Type B pancreatic cell (in vitro differentiated cells): ENCODE measurements around the gene CASK. TPM values are rescaled to one million over a fixed set of nuclear protein-coding genes. Genes with fewer than 3 reads are reported as not detected.

ENCODE experiments used
- DNase-seq: peaks from one replicate; pipeline ENCODE4 v3.0.0; 2021; ENCODE audit warnings: mixed read lengths; ENCODE audit not compliant: unreplicated experiment; ENCODE audit errors: extremely low spot score
- H3K27ac Mint-ChIP-seq: 2 replicates; pipeline ENCODE4 v1.8.0; 2021; ENCODE audit warnings: mild to moderate bottlenecking, mixed read lengths
- H3K27me3 Mint-ChIP-seq: 2 replicates; pipeline ENCODE4 v1.8.0; 2021; ENCODE audit warnings: mixed read lengths
- H3K36me3 Mint-ChIP-seq: 2 replicates; pipeline ENCODE4 v1.8.0; 2021; ENCODE audit warnings: mixed read lengths
- H3K4me1 Mint-ChIP-seq: one replicate; pipeline ENCODE4 v1.8.0; 2021; ENCODE audit warnings: mixed read lengths; ENCODE audit not compliant: unreplicated experiment
- H3K4me3 Mint-ChIP-seq: 2 replicates; pipeline ENCODE4 v1.8.0; 2021; ENCODE audit warnings: mild to moderate bottlenecking, mixed read lengths
- H3K9me3 Mint-ChIP-seq: 2 replicates; pipeline ENCODE4 v1.8.0; 2021; ENCODE audit warnings: mixed read lengths
- total RNA-seq: library from RNA; stranded (reverse); gene quantifications from 2 replicates; pipeline ENCODE4 v1.2.1, GENCODE V29; 2021; ENCODE audit warnings: low replicate concordance
- TF ChIP-seq, protein P1 (sequence below): fragments of 200-600 bp; sonication (generic); conservative IDR thresholded peaks from 2 replicates; pipeline ENCODE4 v1.5.0; 2021; ENCODE audit warnings: antibody characterized with exemption, mild to moderate bottlenecking

CASK gene
- total RNA-seq, 1 donor from 2014 or later = 93.8 TPM

GRCh38 chrX:41875142-41875541 lies 48.2 kb downstream of the CASK start:
- H3K9me3 Mint-ChIP-seq = no peaks in the 10 kb centered on the region
- DNase-seq = no peak
- no peaks in the 10 kb centered on the region for H3K36me3 Mint-ChIP-seq
- H3K27ac Mint-ChIP-seq = no peak overlapping the region
- TF ChIP-seq, protein P1, sequence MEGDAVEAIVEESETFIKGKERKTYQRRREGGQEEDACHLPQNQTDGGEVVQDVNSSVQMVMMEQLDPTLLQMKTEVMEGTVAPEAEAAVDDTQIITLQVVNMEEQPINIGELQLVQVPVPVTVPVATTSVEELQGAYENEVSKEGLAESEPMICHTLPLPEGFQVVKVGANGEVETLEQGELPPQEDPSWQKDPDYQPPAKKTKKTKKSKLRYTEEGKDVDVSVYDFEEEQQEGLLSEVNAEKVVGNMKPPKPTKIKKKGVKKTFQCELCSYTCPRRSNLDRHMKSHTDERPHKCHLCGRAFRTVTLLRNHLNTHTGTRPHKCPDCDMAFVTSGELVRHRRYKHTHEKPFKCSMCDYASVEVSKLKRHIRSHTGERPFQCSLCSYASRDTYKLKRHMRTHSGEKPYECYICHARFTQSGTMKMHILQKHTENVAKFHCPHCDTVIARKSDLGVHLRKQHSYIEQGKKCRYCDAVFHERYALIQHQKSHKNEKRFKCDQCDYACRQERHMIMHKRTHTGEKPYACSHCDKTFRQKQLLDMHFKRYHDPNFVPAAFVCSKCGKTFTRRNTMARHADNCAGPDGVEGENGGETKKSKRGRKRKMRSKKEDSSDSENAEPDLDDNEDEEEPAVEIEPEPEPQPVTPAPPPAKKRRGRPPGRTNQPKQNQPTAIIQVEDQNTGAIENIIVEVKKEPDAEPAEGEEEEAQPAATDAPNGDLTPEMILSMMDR = no peak
- H3K4me3 Mint-ChIP-seq = no peak overlapping the region
- H3K4me1 Mint-ChIP-seq = no peaks in the 10 kb centered on the region
- no peaks in the 10 kb centered on the region for H3K27me3 Mint-ChIP-seq

GRCh38 chrX:41870719-41871151 lies 52.6 kb downstream of the CASK start:
- H3K27ac Mint-ChIP-seq = no peak overlapping the region
- no peaks in the 10 kb centered on the region for H3K27me3 Mint-ChIP-seq
- no peaks in the 10 kb centered on the region for H3K36me3 Mint-ChIP-seq
- H3K4me1 Mint-ChIP-seq = no peaks in the 10 kb centered on the region
- H3K9me3 Mint-ChIP-seq = no peaks in the 10 kb centered on the region
- TF ChIP-seq, protein P1 = no peak
- H3K4me3 Mint-ChIP-seq = no peak overlapping the region
- no peak for DNase-seq

DNA sequence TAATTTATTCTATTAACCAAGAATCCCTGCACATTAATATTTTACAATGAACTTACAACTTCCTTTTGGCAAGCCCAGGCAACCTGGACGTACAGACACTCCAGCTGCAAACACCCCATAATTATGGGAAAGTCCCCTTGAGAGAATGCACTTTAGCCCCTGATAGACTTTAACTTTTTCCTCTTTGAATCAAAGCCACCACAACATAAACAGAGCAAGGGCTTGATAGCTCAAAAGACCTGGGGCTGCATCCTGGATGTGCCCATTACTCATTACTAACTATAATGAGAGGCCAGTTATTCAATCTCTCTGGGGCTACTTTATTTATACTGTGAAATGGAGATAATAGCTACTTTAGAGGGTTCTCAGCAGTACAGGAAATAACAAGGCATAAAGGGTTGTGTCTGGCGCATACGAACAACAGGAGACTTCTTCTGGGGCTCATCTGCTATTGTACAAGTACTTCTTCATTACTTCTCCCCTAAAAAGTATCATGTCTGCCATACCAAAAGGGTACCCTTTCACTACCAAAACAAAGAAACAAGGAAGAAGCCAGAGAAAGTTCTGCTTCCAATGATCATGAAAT lies 54.9 kb downstream of the CASK start:
- TF ChIP-seq, protein P1 = no peak
- Mint-ChIP-seq H3K4me3 (no peak overlapping the region), H3K36me3 (no peaks in the 10 kb centered on the region), H3K9me3 (no peaks in the 10 kb centered on the region), H3K27ac (no peak overlapping the region), H3K4me1 (peaks cover 3% of the 10 kb centered on the region), H3K27me3 (no peaks in the 10 kb centered on the region)
- DNase-seq = no peak

- no peaks in the 10 kb centered on the region for H3K27me3 Mint-ChIP-seq
- H3K4me3 Mint-ChIP-seq = no peak overlapping the region
- peaks cover 4% of the 10 kb centered on the region for H3K4me1 Mint-ChIP-seq
- DNase-seq = no peak
- no peak overlapping the region for H3K27ac Mint-ChIP-seq
- TF ChIP-seq, protein P1 = no peak
- no peaks in the 10 kb centered on the region for H3K36me3 Mint-ChIP-seq
- H3K9me3 Mint-ChIP-seq = no peaks in the 10 kb centered on the region
These were observed 59.8 kb downstream of the CASK start for GRCh38 chrX:41863343-41864203.

DNA sequence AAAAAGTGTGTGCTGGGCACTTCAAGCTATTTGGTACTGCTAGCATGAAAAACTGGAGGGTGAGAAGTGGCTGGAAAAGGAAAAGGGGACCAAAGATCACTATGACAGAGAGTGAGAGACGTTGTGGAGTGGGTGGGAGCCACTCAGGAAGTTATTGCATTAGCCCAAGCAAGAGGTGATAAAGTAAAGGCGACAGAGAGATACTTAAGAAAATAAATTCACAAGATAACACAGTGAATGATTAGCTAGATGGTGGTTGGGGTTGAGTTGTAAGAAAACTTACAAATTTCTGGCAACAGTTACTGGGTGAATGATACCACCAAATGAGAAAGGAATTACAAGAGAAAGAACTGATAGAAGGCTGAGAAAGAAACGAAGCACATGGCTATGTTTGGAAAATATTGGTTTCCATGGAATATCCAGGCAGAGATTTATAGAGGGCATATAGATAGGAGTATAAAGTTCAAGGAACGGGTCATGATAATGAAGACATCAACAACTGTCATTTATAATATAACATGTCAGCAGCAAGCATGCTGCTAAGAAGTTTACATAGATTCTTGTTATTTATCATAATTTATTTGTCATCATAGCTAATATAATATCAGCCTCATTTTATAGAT lies 60.7 kb downstream of the CASK start:
- no peak for DNase-seq

More for the DNA sequence above, 60.7 kb downstream of the CASK start:
- Mint-ChIP-seq H3K27ac (no peak overlapping the region), H3K36me3 (no peaks in the 10 kb centered on the region), H3K4me3 (no peak overlapping the region), H3K4me1 (peaks cover 4% of the 10 kb centered on the region), H3K9me3 (no peaks in the 10 kb centered on the region), H3K27me3 (no peaks in the 10 kb centered on the region)
- TF ChIP-seq, protein P1 = no peak
